ENCODE data around the gene INSL3. TPM values are rescaled to one million over a fixed set of nuclear protein-coding genes. Genes with fewer than 3 reads are reported as not detected.

The INSL3 gene
- total and polyA plus RNA-seq, 4 donors, result 1.5 TPM; not detected in 3

GRCh38 chr19:17841371-17841809, 20.1 kb upstream of the INSL3 start:
- Histone ChIP-seq H3K9me3 (ENCODE audit: control insufficient read depth in 4 of 4, insufficient read depth in 3 of 4, low read length in 3 of 4) (peaks cover 0 to 2% (median 0%) of the 10 kb centered on the region in 4 donors), H3K36me3 (ENCODE audit: control insufficient read depth in 4 of 4, insufficient read depth in 4 of 4, low read length in 4 of 4) (peaks cover 0 to 20% (median 0%) of the 10 kb centered on the region in 4 donors), H3K4me3 (no peak overlapping the region), H3K9ac (ENCODE audit: insufficient read depth in 1 of 2, low read length in 2 of 2) (no peak overlapping the region), H3K4me1 (ENCODE audit: control insufficient read depth in 5 of 5, insufficient read depth in 5 of 5, low read length in 5 of 5) (peaks cover 0 to 4% (median 0%) of the 10 kb centered on the region in 5 donors), H3K27me3 (ENCODE audit: control insufficient read depth in 3 of 3, insufficient read depth in 3 of 3, low read length in 2 of 3) (peaks cover 0 to 7% (median 0%) of the 10 kb centered on the region in 3 donors), H3K27ac (ENCODE audit: low read depth in 1 of 2, low read length in 1 of 2) (no peak overlapping the region)
- TF ChIP-seq CTCF (IDR thresholded peaks at IDR 0.05; ENCODE audit: control extremely low read depth, extremely low read depth), result no peak
- DNase-seq, result peak in 1 of 3 donors; percentile 20
- 54 to 76% methylated on average over 30 of the region's 30 CpGs for WGBS, 2 donors
- ATAC-seq (ENCODE audit: insufficient read depth, low FRiP score), result no peak

GRCh38 chr19:17840019-17840418, 18.7 kb upstream of the INSL3 start:
- Histone ChIP-seq H3K27me3 (ENCODE audit: control insufficient read depth in 3 of 3, insufficient read depth in 3 of 3, low read length in 2 of 3) (peaks cover 0 to 7% (median 0%) of the 10 kb centered on the region in 3 donors), H3K27ac (ENCODE audit: low read depth in 1 of 2, low read length in 1 of 2) (no peak overlapping the region), H3K9ac (ENCODE audit: insufficient read depth in 1 of 2, low read length in 2 of 2) (no peak overlapping the region), H3K9me3 (ENCODE audit: control insufficient read depth in 4 of 4, insufficient read depth in 3 of 4, low read length in 3 of 4) (peaks cover 0 to 2% (median 0%) of the 10 kb centered on the region in 4 donors), H3K36me3 (ENCODE audit: control insufficient read depth in 4 of 4, insufficient read depth in 4 of 4, low read length in 4 of 4) (peaks cover 0 to 20% (median 0%) of the 10 kb centered on the region in 4 donors), H3K4me3 (no peak overlapping the region), H3K4me1 (ENCODE audit: control insufficient read depth in 5 of 5, insufficient read depth in 5 of 5, low read length in 5 of 5) (peaks cover 0 to 4% (median 0%) of the 10 kb centered on the region in 5 donors)
- ATAC-seq (ENCODE audit: insufficient read depth, low FRiP score) (no peak), DNase-seq (no peak)
- no peak for TF ChIP-seq CTCF (IDR thresholded peaks at IDR 0.05; ENCODE audit: control extremely low read depth, extremely low read depth)
- WGBS, 2 donors, result 90 to 91% methylated on average over 6 of the region's 6 CpGs

GRCh38 chr19:17837972-17838371, 16.7 kb upstream of the INSL3 start:
- H3K27ac ChIP-seq (ENCODE audit: low read depth in 1 of 2, low read length in 1 of 2), result no peak overlapping the region
- H3K36me3 ChIP-seq (ENCODE audit: control insufficient read depth in 4 of 4, insufficient read depth in 4 of 4, low read length in 4 of 4), result peaks cover 0 to 16% (median 0%) of the 10 kb centered on the region in 4 donors
- DNase-seq, result no peak
- TF ChIP-seq CTCF (IDR thresholded peaks at IDR 0.05; ENCODE audit: control extremely low read depth, extremely low read depth), result no peak
- no peak overlapping the region for H3K4me3 ChIP-seq
- peaks cover 0 to 4% (median 0%) of the 10 kb centered on the region in 5 donors for H3K4me1 ChIP-seq (ENCODE audit: control insufficient read depth in 5 of 5, insufficient read depth in 5 of 5, low read length in 5 of 5)
- H3K27me3 ChIP-seq (ENCODE audit: control insufficient read depth in 3 of 3, insufficient read depth in 3 of 3, low read length in 2 of 3), result peaks cover 0 to 7% (median 0%) of the 10 kb centered on the region in 3 donors
- peaks cover 0 to 2% (median 0%) of the 10 kb centered on the region in 4 donors for H3K9me3 ChIP-seq (ENCODE audit: control insufficient read depth in 4 of 4, insufficient read depth in 3 of 4, low read length in 3 of 4)
- H3K9ac ChIP-seq (ENCODE audit: insufficient read depth in 1 of 2, low read length in 2 of 2), result no peak overlapping the region
- no peak for ATAC-seq (ENCODE audit: insufficient read depth, low FRiP score)
- WGBS, 2 donors, result 94 to 96% methylated on average over 7 of the region's 7 CpGs

- H3K4me3 ChIP-seq, result no peak overlapping the region
- 77 to 87% methylated on average over 4 of the region's 4 CpGs for WGBS, 2 donors
- H3K27ac ChIP-seq (ENCODE audit: low read depth in 1 of 2, low read length in 1 of 2), result no peak overlapping the region
- DNase-seq (no peak), ATAC-seq (ENCODE audit: insufficient read depth, low FRiP score) (no peak)
- peaks cover 0 to 21% (median 0%) of the 10 kb centered on the region in 4 donors for H3K36me3 ChIP-seq (ENCODE audit: control insufficient read depth in 4 of 4, insufficient read depth in 4 of 4, low read length in 4 of 4)
- H3K9me3 ChIP-seq (ENCODE audit: control insufficient read depth in 4 of 4, insufficient read depth in 3 of 4, low read length in 3 of 4), result peaks cover 0 to 2% (median 0%) of the 10 kb centered on the region in 4 donors
- H3K4me1 ChIP-seq (ENCODE audit: control insufficient read depth in 5 of 5, insufficient read depth in 5 of 5, low read length in 5 of 5), result peaks cover 0 to 3% (median 0%) of the 10 kb centered on the region in 5 donors
- H3K9ac ChIP-seq (ENCODE audit: insufficient read depth in 1 of 2, low read length in 2 of 2), result no peak overlapping the region
- TF ChIP-seq CTCF (IDR thresholded peaks at IDR 0.05; ENCODE audit: control extremely low read depth, extremely low read depth), result no peak
- H3K27me3 ChIP-seq (ENCODE audit: control insufficient read depth in 3 of 3, insufficient read depth in 3 of 3, low read length in 2 of 3), result peaks cover 0 to 12% (median 3%) of the 10 kb centered on the region in 3 donors
These were observed 15.2 kb upstream of the INSL3 start for GRCh38 chr19:17836530-17836929.
